Posterior cingulate gyrus (tissue), 11 donors: Measurements from ENCODE around the gene DRAXIN.

Experiments used
- DNase-seq, 10 donors: peaks; one replicate each; pipeline versions ENCODE4 v3.0.0 to v3.0.0-alpha.2; 2020 to 2021; ENCODE audit warnings: mixed read lengths in 3 of 10
- intact Hi-C: fragments of 100-400 bp; cut with DNase I; formaldehyde crosslinking; loops from one replicate; pipeline ENCODE4 v1.15.1; 2023

The DRAXIN gene

GRCh38 chr1:11772458-11772857 is 80.9 kb downstream of the DRAXIN start:
- DNase-seq: no peak
- intact Hi-C loops: no loop called here

GRCh38 chr1:11774753-11775152 is 83.2 kb downstream of the DRAXIN start:
- intact Hi-C loops: no loop called here
- no peak for DNase-seq
